Esophagus muscularis mucosa (tissue), 3 donors: ENCODE data around the gene SYCN.

Source experiments
- CTCF ChIP-seq, 3 experiments: fragments of 200-600 bp in 2 of 3; fragments of 450-650 bp in 1 of 3; sonication (generic) in 2 of 3; IDR thresholded peaks; one replicate each; pipeline ENCODE4 v1.5.1; 2017 to 2019; ENCODE audit warnings: antibody characterized with exemption in 3 of 3, mild to moderate bottlenecking in 2 of 3, moderate library complexity in 1 of 3
- POLR2A ChIP-seq: fragments of 450-650 bp; IDR thresholded peaks from one replicate; pipeline ENCODE4 v1.6.1; 2017; ENCODE audit warnings: antibody characterized with exemption, moderate library complexity, mild to moderate bottlenecking, low read depth

GRCh38 chr19:39158646-39159260 is 45.3 kb downstream of the SYCN start:
- TF ChIP-seq CTCF (IDR thresholded peaks at IDR 0.05) (no peak), POLR2A (no peak)
